ENCODE measurements around the gene MED25.

The MED25 gene

DNA sequence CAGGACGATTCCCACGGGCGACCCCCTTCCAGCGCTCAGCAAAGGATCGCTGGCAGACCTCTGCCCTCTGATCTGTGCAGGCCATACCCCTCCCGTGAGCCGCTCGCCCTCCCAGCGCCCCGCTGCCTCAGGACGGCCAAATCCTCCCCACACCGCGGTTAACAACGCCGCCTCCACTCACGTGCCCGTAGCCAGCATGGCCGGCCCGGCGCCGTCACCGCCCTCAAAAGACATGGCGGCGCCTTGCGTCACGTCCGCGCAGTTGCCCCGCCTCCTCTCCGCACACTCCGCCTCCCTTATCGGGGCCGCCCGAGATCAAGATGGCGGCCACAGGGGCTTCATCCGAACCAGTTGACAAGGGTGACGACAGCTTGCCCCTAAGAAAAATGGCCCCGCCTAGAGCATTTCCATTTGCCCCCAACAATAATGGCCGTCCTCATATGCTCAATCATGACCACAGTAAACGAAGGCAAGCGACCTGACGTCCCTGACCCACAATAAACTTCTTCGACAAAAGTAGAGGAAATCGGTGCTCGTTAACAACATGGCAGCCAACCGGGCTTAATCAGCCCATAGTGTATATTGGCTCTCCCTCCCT, 58.4 kb downstream of the MED25 start:
- DNase-seq = peak; percentile 98

DNA sequence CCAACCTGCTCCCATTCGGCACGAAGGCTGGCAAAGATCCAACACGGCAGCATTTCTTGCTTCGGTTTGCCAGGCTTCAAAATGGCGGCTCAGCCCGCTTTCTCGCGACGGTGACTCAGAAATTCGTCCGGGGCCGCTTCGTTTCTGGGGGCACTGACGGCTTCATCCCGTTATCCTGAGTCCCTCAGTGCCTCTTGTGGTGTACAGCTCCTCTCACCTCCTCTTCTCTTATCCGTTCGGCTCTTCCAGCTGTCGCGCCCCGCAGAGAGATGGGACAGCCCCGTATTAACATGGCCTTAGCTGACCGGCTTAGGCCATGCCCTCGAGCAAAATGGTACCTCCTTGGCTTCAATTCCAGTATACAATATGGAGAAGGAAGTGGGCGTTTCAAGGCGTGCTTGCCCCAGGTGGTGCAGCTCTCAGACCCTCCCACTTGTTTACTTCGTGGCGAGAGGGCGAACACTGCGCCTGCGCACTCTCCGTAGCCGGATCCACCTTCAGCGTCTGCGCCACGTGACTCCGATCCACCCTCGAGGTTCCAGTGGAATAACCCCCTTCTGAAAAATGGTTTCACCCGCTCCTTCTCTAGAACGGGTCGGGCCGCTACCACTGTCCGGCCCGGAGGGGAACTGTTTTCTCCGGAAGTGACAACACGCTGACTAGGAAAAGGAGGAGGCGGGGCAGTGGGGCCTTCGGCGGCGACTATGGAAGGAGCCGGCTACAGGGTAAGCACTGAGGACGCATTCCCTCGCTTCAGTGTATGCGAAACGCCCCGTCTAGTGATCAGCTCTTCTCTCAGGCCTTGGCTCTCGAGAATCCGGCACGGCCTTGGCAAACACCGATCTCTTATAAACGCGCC, 59.2 kb downstream of the MED25 start, which contains the start of the genes AKT1S1 and TBC1D17:
Gene AKT1S1, minus strand, starts transcription at position 336 of the 859 bp plus-strand sequence. CDS start 4,060 bp downstream, outside the sequence.
Gene TBC1D17, plus strand, starts transcription at position 683 of the 859 bp plus-strand sequence. Its CDS starts 22 bp downstream, at position 705.
- peak; percentile 98 for DNase-seq

DNA sequence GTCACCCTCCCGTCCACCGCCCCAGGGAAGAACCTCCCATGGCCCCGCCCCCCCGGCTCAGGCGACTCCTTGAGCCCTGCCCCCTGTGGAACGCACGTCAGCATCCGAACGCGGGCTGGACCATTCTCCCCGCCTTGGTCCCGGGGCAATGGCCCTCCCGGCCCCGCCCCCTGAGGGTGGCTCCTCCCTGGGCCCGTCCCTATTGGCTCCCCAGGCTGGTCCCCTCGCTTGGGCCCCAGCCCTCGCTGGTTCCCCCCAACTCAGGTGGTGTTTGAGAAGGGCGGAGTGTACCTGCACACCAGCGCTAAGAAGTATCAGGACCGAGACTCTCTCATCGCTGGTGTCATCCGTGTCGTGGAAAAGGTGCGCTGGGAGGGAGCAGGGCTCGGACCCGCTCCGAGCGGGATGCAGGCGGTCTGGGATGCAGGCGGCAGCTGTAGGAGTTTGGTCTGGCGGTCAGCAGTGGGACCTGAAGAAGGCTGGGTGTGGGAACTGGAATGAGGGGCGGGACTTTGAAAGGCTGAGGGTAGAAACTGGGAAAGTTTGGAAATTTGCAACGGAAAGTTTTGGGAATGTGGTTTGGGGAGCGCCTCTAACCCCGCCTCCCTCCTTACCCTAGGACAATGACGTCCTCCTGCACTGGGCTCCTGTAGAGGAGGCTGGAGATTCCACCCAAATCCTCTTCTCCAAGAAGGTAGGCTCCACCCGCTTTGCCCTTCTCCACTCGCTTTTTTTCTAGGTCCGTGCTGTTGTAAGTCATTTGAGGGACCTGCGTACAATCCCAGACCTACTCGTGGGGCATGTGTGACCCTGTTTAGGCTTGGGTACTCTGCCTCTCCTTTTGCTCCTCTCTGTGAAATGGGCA, 60.0 kb downstream of the MED25 start:
- DNase-seq = peak; percentile 99

DNA sequence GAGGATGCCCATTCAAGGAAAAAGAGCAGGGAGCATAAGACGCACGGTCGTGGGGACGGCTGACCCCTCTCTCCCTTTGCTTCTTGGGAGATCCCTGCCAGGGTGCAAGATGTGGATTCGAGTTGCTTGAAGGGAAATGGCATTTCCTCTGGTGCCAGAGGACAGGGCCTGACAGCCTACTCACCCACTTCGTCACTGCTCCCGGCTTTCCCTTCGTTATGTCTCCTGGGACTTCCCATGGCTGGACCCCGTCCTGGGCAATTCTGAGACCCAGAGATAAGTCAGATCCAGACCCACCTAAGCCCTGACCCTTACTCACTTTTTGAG, 60.6 kb downstream of the MED25 start:
- DNase-seq = no peak

DNA sequence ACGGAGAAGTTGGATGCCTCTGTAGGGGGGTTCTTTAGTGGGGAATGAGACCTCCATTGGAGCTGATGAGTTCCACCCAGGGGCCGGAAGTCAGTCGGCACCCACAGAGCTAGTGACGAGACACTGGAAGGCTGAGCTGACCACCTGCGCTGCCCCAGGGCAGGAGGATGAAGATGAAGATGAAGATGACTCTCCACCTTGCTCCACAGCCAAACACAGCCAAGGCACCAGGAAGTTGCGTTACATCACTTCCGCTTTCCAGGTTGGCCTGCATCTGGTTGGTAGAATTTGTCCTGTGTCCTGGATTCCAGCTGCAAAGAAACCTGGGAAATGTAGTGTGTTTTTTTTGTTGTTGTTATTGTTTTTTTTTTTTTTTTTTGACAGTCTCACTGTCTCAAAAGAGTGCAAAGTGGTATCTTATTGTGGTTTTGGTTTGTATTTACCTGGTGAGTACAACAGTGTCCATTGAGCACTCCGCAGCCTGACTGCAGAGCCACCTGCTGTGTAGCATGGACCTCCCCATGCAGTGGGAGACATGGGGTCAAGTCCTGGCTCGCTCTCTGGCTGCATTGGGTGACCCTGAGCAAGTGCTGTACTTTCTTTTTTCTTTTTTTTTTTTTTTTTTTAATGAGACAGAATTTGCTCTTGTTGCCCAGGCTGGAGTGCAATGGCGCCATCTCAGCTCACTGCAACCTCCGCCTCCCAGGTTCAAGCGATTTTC, 61.3 kb downstream of the MED25 start:
- no peak for DNase-seq

DNA sequence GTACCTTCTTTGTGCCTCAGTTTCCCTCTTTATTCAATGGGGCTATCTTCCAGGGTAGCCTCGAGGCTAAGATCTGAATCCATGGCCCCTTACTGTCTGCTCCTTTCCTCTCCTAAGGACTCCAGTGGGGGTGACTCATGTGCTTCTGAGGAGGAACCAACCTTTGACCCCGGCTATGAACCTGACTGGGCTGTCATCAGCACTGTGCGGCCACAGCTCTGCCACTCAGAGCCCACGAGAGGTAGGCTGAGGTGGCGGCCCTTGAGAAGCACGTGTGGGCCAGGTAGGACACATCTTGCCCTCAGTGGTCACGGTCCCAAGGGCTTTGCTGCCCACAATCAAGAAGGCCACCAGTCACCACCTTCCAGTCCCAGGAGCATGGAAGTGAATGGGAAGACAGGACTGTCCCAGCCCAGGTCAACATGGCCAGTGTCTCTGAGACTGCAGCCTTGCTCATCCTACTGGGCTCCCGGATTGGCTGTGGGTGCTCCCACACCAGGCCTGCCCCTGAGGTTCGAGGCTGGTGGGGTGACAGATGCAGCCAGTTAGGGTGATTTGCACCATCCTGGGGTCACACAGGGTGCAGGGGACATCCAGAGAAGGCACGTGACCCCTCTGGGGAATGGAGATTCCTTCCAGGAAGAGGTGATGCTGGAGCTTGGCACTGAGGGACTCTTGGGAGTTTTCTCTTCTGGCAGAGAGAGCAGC, 62.2 kb downstream of the MED25 start:
- no peak for DNase-seq

DNA sequence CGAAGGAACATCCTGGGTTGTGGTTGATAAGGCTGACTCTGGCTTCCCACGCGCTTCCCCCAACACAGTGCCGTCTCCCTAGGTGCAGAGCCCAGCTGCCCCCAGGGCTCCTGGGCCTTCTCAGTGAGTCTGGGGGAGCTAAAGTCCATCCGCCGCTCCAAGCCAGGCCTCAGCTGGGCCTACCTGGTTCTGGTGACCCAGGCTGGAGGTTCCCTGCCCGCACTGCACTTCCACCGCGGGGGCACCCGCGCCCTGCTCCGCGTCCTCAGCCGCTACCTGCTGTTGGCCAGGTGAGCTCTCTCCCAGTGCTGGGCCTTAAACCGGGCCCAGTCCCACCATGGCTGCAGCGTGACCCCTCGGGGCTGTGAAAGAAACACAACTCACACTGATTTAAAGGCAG, 63.1 kb downstream of the MED25 start:
- no peak for DNase-seq

DNA sequence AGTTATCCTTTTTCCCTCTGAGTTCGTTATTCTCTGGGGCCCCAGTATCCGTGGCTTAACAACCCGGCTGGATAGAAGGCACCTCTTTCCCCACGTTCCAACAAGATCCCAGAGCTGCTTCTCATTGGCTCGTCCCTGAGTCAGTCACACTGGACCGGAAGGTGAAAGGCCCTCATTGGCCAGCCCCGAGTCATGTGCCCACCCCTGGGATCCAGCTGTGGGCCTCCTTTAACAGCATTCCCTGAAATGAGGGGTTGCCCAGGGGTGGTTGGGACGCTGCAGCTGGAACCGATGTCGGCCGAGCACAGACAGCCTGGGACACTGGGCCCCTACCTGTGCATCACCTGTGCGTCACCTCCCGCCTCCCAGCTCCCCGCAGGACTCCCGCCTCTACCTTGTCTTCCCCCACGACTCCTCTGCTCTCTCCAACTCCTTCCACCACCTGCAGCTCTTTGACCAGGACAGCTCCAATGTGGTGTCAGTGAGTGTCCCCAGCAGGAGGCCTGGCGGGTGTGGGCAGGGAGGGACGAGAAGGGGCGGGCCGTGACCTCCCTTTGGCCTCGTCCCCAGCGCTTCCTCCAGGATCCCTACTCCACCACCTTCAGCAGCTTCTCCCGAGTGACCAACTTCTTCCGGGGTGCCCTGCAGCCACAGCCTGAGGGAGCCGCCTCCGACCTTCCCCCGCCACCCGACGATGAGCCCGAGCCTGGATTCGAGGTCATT, 63.7 kb downstream of the MED25 start:
- DNase-seq = no peak

DNA sequence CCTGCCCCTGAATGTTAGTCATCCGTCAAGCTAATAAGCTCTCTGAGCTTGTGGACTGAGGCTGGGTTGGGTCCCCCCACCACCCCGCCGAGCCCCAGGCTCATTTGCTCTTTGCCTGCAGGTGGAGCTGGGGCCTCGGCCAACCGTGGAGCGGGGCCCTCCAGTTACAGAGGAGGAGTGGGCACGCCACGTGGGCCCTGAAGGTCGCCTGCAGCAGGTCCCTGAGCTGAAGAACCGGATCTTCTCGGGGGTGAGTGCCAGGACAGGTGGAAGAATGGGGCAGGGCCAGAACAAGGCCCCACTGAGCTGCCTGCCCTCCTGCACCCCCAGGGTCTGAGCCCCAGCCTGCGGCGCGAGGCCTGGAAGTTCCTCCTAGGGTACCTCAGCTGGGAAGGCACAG, 64.6 kb downstream of the MED25 start:
- DNase-seq = no peak

DNA sequence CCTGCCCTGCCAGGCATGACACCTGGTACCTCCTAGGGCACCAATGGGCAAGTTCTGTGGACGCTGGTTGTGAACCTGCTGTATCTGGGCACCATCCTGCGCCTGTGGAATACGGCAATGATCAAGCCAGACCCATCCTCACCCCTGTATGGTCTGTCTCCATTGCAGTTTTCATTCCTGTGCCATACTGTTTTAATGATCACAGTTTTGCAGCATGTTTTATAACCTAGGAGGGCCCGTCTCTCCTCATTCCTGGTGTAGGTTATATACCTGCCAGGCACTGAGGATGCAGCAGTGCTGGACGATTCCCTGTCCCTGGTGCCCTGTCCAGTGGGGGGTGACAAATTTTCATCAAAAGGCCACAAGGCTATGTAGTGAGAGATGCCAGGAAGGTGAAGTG, 65.0 kb downstream of the MED25 start:
- no peak for DNase-seq

DNA sequence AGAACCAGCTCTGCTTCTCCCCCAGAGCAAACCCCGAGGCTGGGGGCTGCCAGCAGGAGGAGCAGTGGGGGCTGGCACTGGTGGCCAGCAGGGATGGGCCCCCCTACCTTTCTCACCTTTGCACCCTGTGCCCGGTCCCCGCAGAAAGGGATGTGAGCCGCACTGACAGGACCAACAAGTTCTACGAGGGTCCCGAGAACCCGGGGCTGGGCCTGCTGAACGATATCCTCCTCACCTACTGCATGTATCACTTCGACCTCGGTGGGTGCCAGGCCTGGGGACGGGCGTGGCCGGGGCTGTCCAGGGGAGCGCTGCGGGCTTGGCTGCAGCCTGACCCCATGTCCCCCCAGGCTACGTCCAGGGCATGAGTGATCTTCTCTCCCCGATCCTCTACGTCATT, 66.0 kb downstream of the MED25 start:
- DNase-seq = no peak

DNA sequence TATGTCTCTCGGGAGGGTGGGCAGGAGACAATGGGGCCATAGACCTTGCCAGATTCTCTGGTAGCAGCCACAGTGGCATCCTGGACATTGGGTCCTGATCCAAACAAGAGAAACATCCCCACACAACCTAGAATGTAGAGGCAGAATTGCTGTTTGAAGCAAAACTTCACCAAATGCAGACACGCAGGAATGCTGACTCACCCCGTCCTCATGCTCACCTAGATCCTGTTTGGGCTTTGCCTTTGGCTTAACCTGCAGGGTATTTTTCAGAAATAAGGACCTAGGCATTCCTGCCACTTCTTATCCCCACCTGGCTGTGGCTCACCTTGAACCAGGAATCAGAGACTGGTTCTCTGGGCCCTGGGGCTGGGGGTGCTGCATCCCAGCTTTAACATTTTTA, 66.7 kb downstream of the MED25 start:
- no peak for DNase-seq

Data from activated CD4-positive, alpha-beta T cell treated with anti-CD3 and anti-CD28 coated beads for 48 hours (primary cell).